HepG2 (cell line): ENCODE results near the gene SPACDR. TPM values are rescaled to one million over a fixed set of nuclear protein-coding genes. Genes with fewer than 3 reads are reported as not detected.

Experiments
- EEA1 ChIP-seq: sonication (generic); formaldehyde crosslinking; IDR thresholded peaks from 2 replicates; pipeline ENCODE4 v1.5.1; 2020; ENCODE audit warnings: mild to moderate bottlenecking, missing genetic modification reagents, borderline replicate concordance
- ERF ChIP-seq: IDR thresholded peaks from 2 replicates; pipeline ENCODE4 v1.6.1; 2018; ENCODE audit warnings: missing biosample characterization, missing genetic modification reagents
- ETV5 ChIP-seq: IDR thresholded peaks from 2 replicates; pipeline ENCODE4 v1.6.1; 2018; ENCODE audit warnings: missing biosample characterization, missing genetic modification reagents, inconsistent platforms, borderline replicate concordance
- FOXK1 ChIP-seq: sonication (generic); formaldehyde crosslinking; IDR thresholded peaks from 2 replicates; pipeline ENCODE4 v1.4.0; 2020; ENCODE audit warnings: low read depth, missing genetic modification reagents, borderline replicate concordance
- MLXIP ChIP-seq: sonication (generic); formaldehyde crosslinking; IDR thresholded peaks from 2 replicates; pipeline ENCODE4 v1.9.0; 2021; ENCODE audit warnings: missing genetic modification reagents, borderline replicate concordance
- SMARCC2 ChIP-seq: fragments of 450-650 bp; IDR thresholded peaks from 2 replicates; pipeline ENCODE4 v1.6.1; 2017; ENCODE audit warnings: antibody characterized with exemption, mild to moderate bottlenecking
- ZFP1 ChIP-seq: IDR thresholded peaks from 2 replicates; pipeline ENCODE4 v1.6.1; 2016
- ZFX ChIP-seq: sonication (generic); formaldehyde crosslinking; IDR thresholded peaks from 2 replicates; pipeline ENCODE4 v1.4.0; 2020; ENCODE audit warnings: mild to moderate bottlenecking, low read depth, missing genetic modification reagents, moderate library complexity
- ZKSCAN1 ChIP-seq: fragments of 150-350 bp; IDR thresholded peaks from 2 replicates; pipeline ENCODE4 v1.6.1; 2014; ENCODE audit warnings: low read length
- ZNF234 ChIP-seq: sonication (generic); formaldehyde crosslinking; conservative IDR thresholded peaks from 2 replicates; pipeline ENCODE4 v1.5.1; 2020; ENCODE audit warnings: mild to moderate bottlenecking, missing genetic modification reagents
- ZNF260 ChIP-seq: sonication (generic); formaldehyde crosslinking; IDR thresholded peaks from 2 replicates; pipeline ENCODE4 v1.4.0; 2020; ENCODE audit warnings: missing genetic modification reagents, low read depth, mild to moderate bottlenecking, borderline replicate concordance
- ZNF414 ChIP-seq: sonication (generic); formaldehyde crosslinking; IDR thresholded peaks from 2 replicates; pipeline ENCODE4 v1.5.0; 2020; ENCODE audit warnings: missing genetic modification reagents
- ZNF503 ChIP-seq: sonication (generic); formaldehyde crosslinking; IDR thresholded peaks from 2 replicates; pipeline ENCODE4 v1.4.0; 2020; ENCODE audit warnings: missing genetic modification reagents
- ZNF580 ChIP-seq: IDR thresholded peaks from 2 replicates; pipeline ENCODE4 v1.6.1; 2016; ENCODE audit warnings: low read depth, borderline replicate concordance
- ZNF816 ChIP-seq: sonication (generic); formaldehyde crosslinking; IDR thresholded peaks from 2 replicates; pipeline ENCODE4 v1.8.0; 2022; ENCODE audit warnings: missing genetic modification reagents, mild to moderate bottlenecking, borderline replicate concordance
- polyA plus RNA-seq, 8 experiments: library from polyadenylated mRNA; depleted of rRNA in 3 of 8; stranded (reverse) in 7 of 8; unstranded in 1 of 8; fragments of >200 nt; fragmentation: Illumina TruSeq in 4 of 8; extraction: Trizol in 4 of 8; gene quantifications; 2 replicates each; pipeline versions ENCODE4 v1.2.1 to v1.2.3, GENCODE V29; 2011 to 2016; ENCODE audit warnings: low read depth in 4 of 8, missing spikeins in 1 of 8, mixed read lengths in 1 of 8; ENCODE audit not compliant: insufficient read depth in 1 of 8
- total RNA-seq, 5 experiments: library from RNA; depleted of rRNA; stranded (reverse); fragments of >200 nt; fragmentation: Illumina TruSeq; extraction: Trizol; gene quantifications; 2 replicates each; pipeline ENCODE4 v1.2.3, GENCODE V29; 2016; ENCODE audit warnings: low read depth in 1 of 5
- TF ChIP-seq, protein P1 (sequence below): sonication (generic); formaldehyde crosslinking; IDR thresholded peaks from 2 replicates; pipeline ENCODE4 v1.4.0; 2020; ENCODE audit warnings: missing genetic modification reagents, borderline replicate concordance
- TF ChIP-seq, protein P2 (sequence below): sonication (generic); formaldehyde crosslinking; IDR thresholded peaks from 2 replicates; pipeline ENCODE4 v1.8.1; 2023; ENCODE audit warnings: mild to moderate bottlenecking, missing genetic modification reagents
- TF ChIP-seq, protein P3 (sequence below): sonication (generic); IDR thresholded peaks from 2 replicates; pipeline ENCODE4 v1.6.1; 2016; ENCODE audit warnings: low read depth, borderline replicate concordance

Gene SPACDR
- total and polyA plus RNA-seq, 2 of the 13 experiments (the other 11 are each of a cell fraction or from before 2014, with no cell fraction given), result 0.41 TPM; not detected in 1

DNA sequence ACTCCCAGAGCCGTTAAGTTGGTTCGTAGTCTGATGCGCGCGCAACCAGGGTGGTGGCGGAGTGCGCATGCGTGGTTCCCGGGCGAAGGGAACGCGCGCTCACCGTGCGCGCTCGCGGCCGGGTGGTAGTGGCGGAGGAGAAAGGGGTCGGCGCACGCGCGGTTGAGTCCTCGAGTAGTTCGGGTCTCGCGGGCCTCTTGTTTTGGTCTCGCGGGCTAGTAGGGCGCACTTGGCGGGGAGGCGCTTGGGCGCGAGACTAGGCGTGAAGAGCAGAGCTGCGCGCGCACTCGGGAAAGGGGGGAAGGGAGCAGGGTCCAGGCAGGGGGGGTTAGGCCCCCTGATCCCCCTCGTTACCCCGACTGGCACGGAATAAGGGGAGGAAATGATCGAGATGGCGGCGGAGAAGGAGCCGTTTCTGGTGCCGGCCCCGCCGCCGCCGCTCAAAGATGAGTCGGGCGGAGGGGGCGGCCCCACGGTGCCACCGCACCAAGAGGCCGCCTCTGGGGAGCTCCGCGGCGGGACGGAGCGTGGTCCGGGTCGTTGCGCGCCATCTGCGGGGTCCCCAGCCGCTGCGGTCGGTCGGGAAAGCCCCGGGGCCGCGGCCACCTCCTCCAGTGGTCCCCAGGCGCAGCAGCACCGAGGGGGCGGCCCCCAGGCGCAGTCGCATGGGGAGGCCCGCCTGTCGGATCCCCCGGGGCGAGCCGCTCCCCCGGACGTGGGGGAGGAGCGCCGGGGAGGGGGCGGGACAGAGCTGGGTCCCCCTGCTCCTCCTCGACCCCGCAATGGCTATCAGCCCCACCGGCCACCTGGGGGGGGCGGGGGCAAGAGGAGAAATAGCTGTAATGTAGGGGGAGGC is 34.2 kb downstream of the SPACDR start, which contains the start of gene MEPCE (continued):
- TF ChIP-seq ZNF414 (CRISPR knock-in tag) (no peak), ZKSCAN1 (no peak), EEA1 (CRISPR knock-in tag) (no peak), ZNF234 (CRISPR knock-in tag) (0 out of 2 replicates have a peak, but pooled peaks have one; percentile 86), MLXIP (CRISPR knock-in tag) (no peak), ETV5 (CRISPR knock-in tag) (no peak; the same call in 1 of the 2 replicates), ERF (CRISPR knock-in tag) (peak; percentile 77), ZNF580 (CRISPR knock-in tag) (0 out of 2 replicates have a peak, but pooled peaks have one; percentile 52), ZNF816 (CRISPR knock-in tag) (no peak), ZNF260 (CRISPR knock-in tag) (no peak), ZFP1 (CRISPR knock-in tag) (no peak), SMARCC2 (no peak), ZNF503 (CRISPR knock-in tag) (0 out of 2 replicates have a peak, but pooled peaks have one; percentile 28), FOXK1 (CRISPR knock-in tag) (0 out of 2 replicates have a peak, but pooled peaks have one; percentile 11), ZFX (CRISPR knock-in tag) (peak; percentile 75; the same call in 1 of the 2 replicates)
- TF ChIP-seq, protein P1, sequence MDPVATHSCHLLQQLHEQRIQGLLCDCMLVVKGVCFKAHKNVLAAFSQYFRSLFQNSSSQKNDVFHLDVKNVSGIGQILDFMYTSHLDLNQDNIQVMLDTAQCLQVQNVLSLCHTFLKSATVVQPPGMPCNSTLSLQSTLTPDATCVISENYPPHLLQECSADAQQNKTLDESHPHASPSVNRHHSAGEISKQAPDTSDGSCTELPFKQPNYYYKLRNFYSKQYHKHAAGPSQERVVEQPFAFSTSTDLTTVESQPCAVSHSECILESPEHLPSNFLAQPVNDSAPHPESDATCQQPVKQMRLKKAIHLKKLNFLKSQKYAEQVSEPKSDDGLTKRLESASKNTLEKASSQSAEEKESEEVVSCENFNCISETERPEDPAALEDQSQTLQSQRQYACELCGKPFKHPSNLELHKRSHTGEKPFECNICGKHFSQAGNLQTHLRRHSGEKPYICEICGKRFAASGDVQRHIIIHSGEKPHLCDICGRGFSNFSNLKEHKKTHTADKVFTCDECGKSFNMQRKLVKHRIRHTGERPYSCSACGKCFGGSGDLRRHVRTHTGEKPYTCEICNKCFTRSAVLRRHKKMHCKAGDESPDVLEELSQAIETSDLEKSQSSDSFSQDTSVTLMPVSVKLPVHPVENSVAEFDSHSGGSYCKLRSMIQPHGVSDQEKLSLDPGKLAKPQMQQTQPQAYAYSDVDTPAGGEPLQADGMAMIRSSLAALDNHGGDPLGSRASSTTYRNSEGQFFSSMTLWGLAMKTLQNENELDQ (CRISPR knock-in tag), result no peak
- TF ChIP-seq, protein P2, sequence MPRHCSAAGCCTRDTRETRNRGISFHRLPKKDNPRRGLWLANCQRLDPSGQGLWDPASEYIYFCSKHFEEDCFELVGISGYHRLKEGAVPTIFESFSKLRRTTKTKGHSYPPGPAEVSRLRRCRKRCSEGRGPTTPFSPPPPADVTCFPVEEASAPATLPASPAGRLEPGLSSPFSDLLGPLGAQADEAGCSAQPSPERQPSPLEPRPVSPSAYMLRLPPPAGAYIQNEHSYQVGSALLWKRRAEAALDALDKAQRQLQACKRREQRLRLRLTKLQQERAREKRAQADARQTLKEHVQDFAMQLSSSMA (CRISPR knock-in tag), result no peak
- TF ChIP-seq, protein P3, sequence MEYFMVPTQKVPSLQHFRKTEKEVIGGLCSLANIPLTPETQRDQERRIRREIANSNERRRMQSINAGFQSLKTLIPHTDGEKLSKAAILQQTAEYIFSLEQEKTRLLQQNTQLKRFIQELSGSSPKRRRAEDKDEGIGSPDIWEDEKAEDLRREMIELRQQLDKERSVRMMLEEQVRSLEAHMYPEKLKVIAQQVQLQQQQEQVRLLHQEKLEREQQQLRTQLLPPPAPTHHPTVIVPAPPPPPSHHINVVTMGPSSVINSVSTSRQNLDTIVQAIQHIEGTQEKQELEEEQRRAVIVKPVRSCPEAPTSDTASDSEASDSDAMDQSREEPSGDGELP, result no peak
